Activated B cell treated with CpG ODN at 0.5 μM for 24 hours (primary cell): ENCODE data around the gene CELF4. TPM values are rescaled to one million over a fixed set of nuclear protein-coding genes. Genes with fewer than 3 reads are reported as not detected.

Experiments
- ATAC-seq: fragments of 200-7000 bp; cut with Tn5 transposase; one replicate; pipeline ENCODE4 v1.10.0; 2021; ENCODE audit warnings: low read depth, mild to moderate bottlenecking, moderate library complexity
- CTCF ChIA-PET: fragments of 350-600 bp; sonication (Branson Sonifier 250); formaldehyde crosslinking; loops from one replicate; lab custom pipeline; 2021; ENCODE audit warnings: antibody characterized with exemption; lab: Charles Lee
- POLR2A ChIA-PET: fragments of 350-600 bp; sonication (Branson Sonifier 250); formaldehyde crosslinking; loops from one replicate; lab custom pipeline; 2021; ENCODE audit warnings: antibody characterized with exemption; lab: Charles Lee
- DNase-seq: peaks from one replicate; pipeline ENCODE4 v3.0.0; 2022
- H3K27ac Mint-ChIP-seq: one replicate; pipeline ENCODE4 v1.8.0; 2020; ENCODE audit warnings: mixed read lengths
- H3K27me3 Mint-ChIP-seq: one replicate; pipeline ENCODE4 v1.8.0; 2021; ENCODE audit warnings: mixed read lengths
- H3K36me3 Mint-ChIP-seq: one replicate; pipeline ENCODE4 v1.8.0; 2021; ENCODE audit warnings: low read depth, mixed read lengths
- H3K4me1 Mint-ChIP-seq: one replicate; pipeline ENCODE4 v1.8.0; 2021; ENCODE audit warnings: mixed read lengths
- H3K4me3 Mint-ChIP-seq: one replicate; pipeline ENCODE4 v1.8.0; 2020; ENCODE audit warnings: mild to moderate bottlenecking, mixed read lengths
- H3K9me3 Mint-ChIP-seq: one replicate; pipeline ENCODE4 v1.8.0; 2020; ENCODE audit warnings: mixed read lengths
- CTCF ChIP-seq: fragments of 200-600 bp; IDR thresholded peaks from one replicate; pipeline ENCODE4 v1.8.0; 2022; ENCODE audit warnings: antibody characterized with exemption, mild to moderate bottlenecking
- intact Hi-C: fragments of 100-400 bp; cut with micrococcal nuclease; formaldehyde crosslinking; loops from one replicate; pipeline ENCODE4 v1.15.1; 2024
- total RNA-seq: library from RNA; stranded (reverse); gene quantifications from 2 replicates; pipeline ENCODE4 v1.2.3, GENCODE V29; 2022

Gene CELF4
- total RNA-seq, 1 donor from 2014 or later = not detected

GRCh38 chr18:37289423-37289822 is 276.2 kb downstream of the CELF4 start:
- CTCF ChIA-PET = no interaction called here
- POLR2A ChIA-PET = no interaction called here
- ATAC-seq (no peak), DNase-seq (no peak)
- no peaks in the 10 kb centered on the region for H3K36me3 Mint-ChIP-seq
- H3K4me1 Mint-ChIP-seq = no peaks in the 10 kb centered on the region
- intact Hi-C loops = no loop called here
- H3K9me3 Mint-ChIP-seq = no peaks in the 10 kb centered on the region
- TF ChIP-seq CTCF = no peak
- H3K27ac Mint-ChIP-seq = no peak overlapping the region
- no peaks in the 10 kb centered on the region for H3K27me3 Mint-ChIP-seq
- H3K4me3 Mint-ChIP-seq = no peak overlapping the region

GRCh38 chr18:37287601-37288000 is 278.0 kb downstream of the CELF4 start:
- no peak for TF ChIP-seq CTCF
- ChIA-PET POLR2A (no interaction called here), CTCF (no interaction called here)
- Mint-ChIP-seq H3K27ac (no peak overlapping the region), H3K4me1 (no peaks in the 10 kb centered on the region), H3K36me3 (no peaks in the 10 kb centered on the region), H3K4me3 (no peak overlapping the region), H3K27me3 (no peaks in the 10 kb centered on the region), H3K9me3 (no peaks in the 10 kb centered on the region)
- DNase-seq = no peak
- intact Hi-C loops = no loop called here
- ATAC-seq = no peak

- no peak for TF ChIP-seq CTCF
- Mint-ChIP-seq H3K9me3 (no peaks in the 10 kb centered on the region), H3K4me1 (no peaks in the 10 kb centered on the region), H3K36me3 (no peaks in the 10 kb centered on the region), H3K27ac (no peak overlapping the region), H3K27me3 (peaks cover 3% of the 10 kb centered on the region), H3K4me3 (no peak overlapping the region)
- ATAC-seq = no peak
- DNase-seq = no peak
- CTCF ChIA-PET = no interaction called here
- POLR2A ChIA-PET = no interaction called here
- intact Hi-C loops = no loop called here
Measured at GRCh38 chr18:37286801-37287200, 278.8 kb downstream of the CELF4 start.

GRCh38 chr18:37285825-37286224 is 279.8 kb downstream of the CELF4 start:
- peaks cover 5% of the 10 kb centered on the region for H3K27me3 Mint-ChIP-seq
- no peak for TF ChIP-seq CTCF
- ATAC-seq (no peak), DNase-seq (no peak)
- H3K9me3 Mint-ChIP-seq = no peaks in the 10 kb centered on the region
- ChIA-PET CTCF (no interaction called here), POLR2A (no interaction called here)
- no peak overlapping the region for H3K4me3 Mint-ChIP-seq
- no peaks in the 10 kb centered on the region for H3K36me3 Mint-ChIP-seq
- intact Hi-C loops = no loop called here
- H3K27ac Mint-ChIP-seq = no peak overlapping the region
- H3K4me1 Mint-ChIP-seq = no peaks in the 10 kb centered on the region

GRCh38 chr18:37284260-37284659 is 281.3 kb downstream of the CELF4 start:
- CTCF ChIA-PET = no interaction called here
- H3K27me3 Mint-ChIP-seq = peaks cover 5% of the 10 kb centered on the region
- DNase-seq (no peak), ATAC-seq (no peak)
- H3K9me3 Mint-ChIP-seq = no peaks in the 10 kb centered on the region
- no peaks in the 10 kb centered on the region for H3K4me1 Mint-ChIP-seq
- TF ChIP-seq CTCF = no peak
- no peak overlapping the region for H3K27ac Mint-ChIP-seq
- intact Hi-C loops = no loop called here
- no peaks in the 10 kb centered on the region for H3K36me3 Mint-ChIP-seq
- POLR2A ChIA-PET = no interaction called here
- H3K4me3 Mint-ChIP-seq = no peak overlapping the region
